ENCODE measurements around the gene ITSN2.

Gene ITSN2

DNA sequence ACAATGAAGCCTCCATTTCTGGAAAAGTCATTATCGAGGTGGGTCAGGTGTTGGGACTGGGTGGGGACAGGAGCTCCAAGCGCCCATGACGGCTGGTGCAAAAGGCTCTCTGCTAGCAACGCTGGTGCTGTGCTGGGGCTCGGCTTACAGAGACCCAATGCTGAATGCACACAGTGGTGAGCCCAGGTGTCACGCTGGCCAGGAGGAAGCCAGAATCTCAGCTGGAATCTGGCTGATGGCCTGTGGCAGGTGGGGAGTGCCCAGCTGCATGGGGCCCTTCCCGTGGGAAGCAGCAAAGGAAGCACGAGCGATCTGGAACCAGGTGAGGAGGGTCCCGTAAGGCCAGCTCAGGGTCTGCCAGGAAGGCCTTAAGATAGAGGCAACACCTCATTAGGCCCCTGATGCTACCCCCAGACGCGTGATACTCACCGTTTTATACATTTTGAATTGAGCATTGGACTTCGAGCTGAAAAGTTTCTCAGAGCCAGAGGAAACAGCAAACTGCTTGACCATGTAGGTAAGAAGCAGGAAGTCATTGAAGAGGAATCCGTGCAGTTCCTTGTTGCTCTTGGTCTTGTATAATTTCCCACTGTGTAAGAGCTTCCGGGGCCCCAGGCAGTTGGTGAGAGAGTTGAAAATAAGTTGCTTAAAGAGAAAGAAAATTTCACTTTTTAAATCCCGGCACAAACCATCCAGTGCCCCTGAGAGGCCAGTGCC lies 150.8 kb downstream of the ITSN2 start:
- no peak overlapping the region for H3K4me3 ChIP-seq (ENCODE audit: low read length in 2 of 2)
- H3K4me1 ChIP-seq (ENCODE audit: control insufficient read depth in 2 of 2, insufficient read depth in 2 of 2, low read length in 2 of 2): no peaks in the 10 kb centered on the region
- no peaks in the 10 kb centered on the region for H3K27me3 ChIP-seq (ENCODE audit: control insufficient read depth in 2 of 2, insufficient read depth in 2 of 2, low read length in 2 of 2)
- H3K9ac ChIP-seq (ENCODE audit: low read depth in 1 of 2, low read length in 2 of 2): no peak overlapping the region
- H3K9me3 ChIP-seq (ENCODE audit: control insufficient read depth in 2 of 2, low read length in 2 of 2): no peaks in the 10 kb centered on the region
- peaks cover 59 to 67% of the 10 kb centered on the region in 2 donors for H3K36me3 ChIP-seq (ENCODE audit: control insufficient read depth in 2 of 2, insufficient read depth in 2 of 2, low read length in 2 of 2)
- no peak overlapping the region for H3K27ac ChIP-seq (ENCODE audit: low read depth in 2 of 2, low read length in 2 of 2)

DNA sequence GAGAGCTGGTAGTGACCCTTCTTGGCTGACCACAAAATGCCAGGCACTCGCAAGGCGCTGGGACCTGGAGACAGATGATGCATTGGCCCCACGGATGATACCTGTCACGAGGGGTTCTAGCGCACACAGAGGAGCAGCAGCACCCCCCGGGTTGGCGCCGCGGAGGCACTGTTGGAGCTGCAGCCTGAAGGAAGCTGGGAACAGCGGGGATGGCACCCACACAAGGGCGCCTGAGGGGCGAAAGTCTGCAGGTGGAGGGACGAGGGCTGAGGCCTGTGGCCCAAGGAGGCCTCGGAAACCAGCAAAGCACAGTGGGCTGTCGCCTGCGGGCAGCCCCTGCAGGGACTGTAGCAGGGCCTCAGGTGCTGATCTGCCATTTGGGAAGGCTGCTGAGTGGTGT lies 151.8 kb downstream of the ITSN2 start:
- peaks cover 69 to 72% of the 10 kb centered on the region in 2 donors for H3K36me3 ChIP-seq (ENCODE audit: control insufficient read depth in 2 of 2, insufficient read depth in 2 of 2, low read length in 2 of 2)
- no peak overlapping the region for H3K27ac ChIP-seq (ENCODE audit: low read depth in 2 of 2, low read length in 2 of 2)
- no peaks in the 10 kb centered on the region for H3K4me1 ChIP-seq (ENCODE audit: control insufficient read depth in 2 of 2, insufficient read depth in 2 of 2, low read length in 2 of 2)
- H3K27me3 ChIP-seq (ENCODE audit: control insufficient read depth in 2 of 2, insufficient read depth in 2 of 2, low read length in 2 of 2): no peaks in the 10 kb centered on the region
- H3K9me3 ChIP-seq (ENCODE audit: control insufficient read depth in 2 of 2, low read length in 2 of 2): no peaks in the 10 kb centered on the region
- no peak overlapping the region for H3K4me3 ChIP-seq (ENCODE audit: low read length in 2 of 2)
- no peak overlapping the region for H3K9ac ChIP-seq (ENCODE audit: low read depth in 1 of 2, low read length in 2 of 2)

DNA sequence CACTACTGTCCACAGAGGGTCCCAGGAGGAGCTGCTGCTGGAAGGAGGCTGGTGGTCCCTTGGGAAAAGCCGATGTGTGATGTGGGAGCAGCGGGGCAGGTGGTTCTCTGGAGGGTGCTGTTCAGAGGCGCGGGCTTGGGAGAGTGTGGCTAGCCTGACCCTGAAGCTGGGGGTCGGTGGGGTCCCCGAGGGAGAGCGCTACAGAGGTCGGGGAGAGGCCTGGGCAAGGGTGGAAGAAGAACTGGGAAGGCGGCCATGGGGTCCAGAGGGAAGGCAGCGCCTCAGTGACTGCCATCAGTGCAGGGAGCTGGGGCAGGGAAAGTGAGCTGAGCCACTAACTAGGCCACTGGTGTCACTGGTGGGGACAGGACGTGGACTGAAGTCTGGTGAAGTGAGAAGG lies 153.0 kb downstream of the ITSN2 start:
- H3K9me3 ChIP-seq (ENCODE audit: control insufficient read depth in 2 of 2, low read length in 2 of 2): no peaks in the 10 kb centered on the region
- peaks cover 72 to 74% of the 10 kb centered on the region in 2 donors for H3K36me3 ChIP-seq (ENCODE audit: control insufficient read depth in 2 of 2, insufficient read depth in 2 of 2, low read length in 2 of 2)

DNA sequence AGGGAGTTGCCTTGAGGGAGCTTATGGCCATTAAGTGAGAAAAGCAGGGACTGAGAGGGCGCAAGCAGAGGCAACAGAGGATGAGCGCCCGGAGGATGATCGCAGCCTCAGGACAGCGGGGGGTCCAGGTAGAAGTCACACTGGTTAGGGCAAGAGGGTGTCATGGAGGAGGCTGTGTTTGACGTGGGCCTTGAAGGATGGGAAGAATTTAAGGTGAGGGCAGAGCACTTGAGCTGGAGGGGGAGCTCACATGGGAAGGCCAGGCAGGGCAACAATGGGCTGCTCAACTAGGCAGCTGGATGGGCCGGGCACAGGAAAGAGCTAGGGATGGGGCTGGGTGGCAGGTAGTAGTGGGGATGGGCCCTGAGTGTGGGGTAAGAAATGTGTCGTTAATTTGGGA lies 153.6 kb downstream of the ITSN2 start:
- no peaks in the 10 kb centered on the region for H3K27me3 ChIP-seq (ENCODE audit: control insufficient read depth in 2 of 2, insufficient read depth in 2 of 2, low read length in 2 of 2)
- H3K4me3 ChIP-seq (ENCODE audit: low read length in 2 of 2): no peak overlapping the region
- H3K9ac ChIP-seq (ENCODE audit: low read depth in 1 of 2, low read length in 2 of 2): no peak overlapping the region
- H3K27ac ChIP-seq (ENCODE audit: low read depth in 2 of 2, low read length in 2 of 2): no peak overlapping the region
- no peaks in the 10 kb centered on the region for H3K9me3 ChIP-seq (ENCODE audit: control insufficient read depth in 2 of 2, low read length in 2 of 2)
- H3K4me1 ChIP-seq (ENCODE audit: control insufficient read depth in 2 of 2, insufficient read depth in 2 of 2, low read length in 2 of 2): no peaks in the 10 kb centered on the region
- H3K36me3 ChIP-seq (ENCODE audit: control insufficient read depth in 2 of 2, insufficient read depth in 2 of 2, low read length in 2 of 2): peaks cover 65 to 68% of the 10 kb centered on the region in 2 donors

More for the DNA sequence above, 153.0 kb downstream of the ITSN2 start:
- Histone ChIP-seq H3K9ac (ENCODE audit: low read depth in 1 of 2, low read length in 2 of 2) (no peak overlapping the region), H3K4me3 (ENCODE audit: low read length in 2 of 2) (no peak overlapping the region), H3K4me1 (ENCODE audit: control insufficient read depth in 2 of 2, insufficient read depth in 2 of 2, low read length in 2 of 2) (no peaks in the 10 kb centered on the region), H3K27me3 (ENCODE audit: control insufficient read depth in 2 of 2, insufficient read depth in 2 of 2, low read length in 2 of 2) (no peaks in the 10 kb centered on the region), H3K27ac (ENCODE audit: low read depth in 2 of 2, low read length in 2 of 2) (no peak overlapping the region)

DNA sequence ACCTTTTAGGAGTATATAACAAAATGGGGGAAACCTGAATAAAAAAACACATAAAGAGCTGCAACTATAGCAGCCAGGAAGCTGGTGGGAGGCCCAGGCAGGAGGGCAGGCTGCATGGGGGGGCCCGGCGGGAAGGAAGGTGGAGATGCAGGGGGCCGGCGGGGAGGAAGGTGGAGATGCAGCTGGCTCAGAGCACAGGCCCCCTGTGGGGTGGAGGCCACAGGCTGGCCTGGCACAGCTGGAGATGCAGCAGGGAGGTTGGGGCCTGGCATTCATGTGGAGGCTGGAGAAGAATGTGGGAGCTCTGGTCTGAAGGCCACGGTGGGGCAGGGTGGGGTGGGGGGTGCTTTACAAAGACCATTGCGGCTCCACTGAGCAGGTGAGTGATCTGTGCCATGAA lies 154.1 kb downstream of the ITSN2 start:
- Histone ChIP-seq H3K4me1 (ENCODE audit: control insufficient read depth in 2 of 2, insufficient read depth in 2 of 2, low read length in 2 of 2) (no peaks in the 10 kb centered on the region), H3K27me3 (ENCODE audit: control insufficient read depth in 2 of 2, insufficient read depth in 2 of 2, low read length in 2 of 2) (no peaks in the 10 kb centered on the region), H3K36me3 (ENCODE audit: control insufficient read depth in 2 of 2, insufficient read depth in 2 of 2, low read length in 2 of 2) (peaks cover 60 to 64% of the 10 kb centered on the region in 2 donors)

DNA sequence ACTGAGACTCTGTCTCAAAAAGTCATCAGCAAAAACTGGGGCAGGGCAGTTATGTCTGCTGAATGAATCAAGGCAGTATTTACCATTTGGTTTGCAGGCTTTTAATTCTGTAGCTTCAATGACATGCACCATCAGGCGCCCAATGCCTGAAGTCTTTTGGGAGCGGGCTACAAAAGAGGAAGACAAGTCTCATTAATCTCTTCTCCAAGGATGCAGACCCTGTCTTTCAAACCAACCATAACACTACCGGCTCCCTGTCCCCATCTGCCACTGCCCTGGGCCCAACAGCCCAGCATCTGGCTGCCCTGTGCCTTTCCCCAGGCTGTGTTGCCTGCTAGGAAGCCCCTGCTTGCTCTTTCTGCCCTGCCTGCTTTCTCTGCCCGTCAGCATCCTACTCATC lies 155.2 kb downstream of the ITSN2 start:
- Histone ChIP-seq H3K4me1 (ENCODE audit: control insufficient read depth in 2 of 2, insufficient read depth in 2 of 2, low read length in 2 of 2) (no peaks in the 10 kb centered on the region), H3K36me3 (ENCODE audit: control insufficient read depth in 2 of 2, insufficient read depth in 2 of 2, low read length in 2 of 2) (peaks cover 52 to 56% of the 10 kb centered on the region in 2 donors), H3K4me3 (ENCODE audit: low read length in 2 of 2) (no peak overlapping the region), H3K9me3 (ENCODE audit: control insufficient read depth in 2 of 2, low read length in 2 of 2) (no peaks in the 10 kb centered on the region), H3K9ac (ENCODE audit: low read depth in 1 of 2, low read length in 2 of 2) (no peak overlapping the region), H3K27me3 (ENCODE audit: control insufficient read depth in 2 of 2, insufficient read depth in 2 of 2, low read length in 2 of 2) (no peaks in the 10 kb centered on the region), H3K27ac (ENCODE audit: low read depth in 2 of 2, low read length in 2 of 2) (no peak overlapping the region)

More for the DNA sequence above, 154.1 kb downstream of the ITSN2 start:
- no peaks in the 10 kb centered on the region for H3K9me3 ChIP-seq (ENCODE audit: control insufficient read depth in 2 of 2, low read length in 2 of 2)
- no peak overlapping the region for H3K27ac ChIP-seq (ENCODE audit: low read depth in 2 of 2, low read length in 2 of 2)
- no peak overlapping the region for H3K4me3 ChIP-seq (ENCODE audit: low read length in 2 of 2)
- H3K9ac ChIP-seq (ENCODE audit: low read depth in 1 of 2, low read length in 2 of 2): no peak overlapping the region

DNA sequence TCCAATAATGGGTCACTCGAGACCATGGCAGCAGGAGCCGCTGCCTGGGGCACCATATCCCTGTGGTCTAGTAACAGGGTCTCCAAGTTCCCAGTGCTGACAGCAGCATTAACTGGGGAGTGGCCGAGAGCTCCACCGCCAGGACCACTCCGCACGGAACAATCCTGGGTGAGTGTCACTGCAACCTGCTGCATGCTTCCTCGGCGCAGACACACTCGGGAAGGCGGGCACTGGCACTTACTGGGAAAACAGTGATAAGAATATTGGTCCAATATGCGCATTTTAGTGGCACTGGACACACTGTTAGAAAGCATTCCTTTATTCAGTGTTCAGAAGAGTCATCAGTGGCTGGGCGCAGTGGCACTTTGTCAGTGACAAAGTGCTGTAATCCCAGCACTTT lies 155.8 kb downstream of the ITSN2 start:
- Histone ChIP-seq H3K36me3 (ENCODE audit: control insufficient read depth in 2 of 2, insufficient read depth in 2 of 2, low read length in 2 of 2) (peaks cover 50 to 54% of the 10 kb centered on the region in 2 donors), H3K9ac (ENCODE audit: low read depth in 1 of 2, low read length in 2 of 2) (no peak overlapping the region), H3K4me1 (ENCODE audit: control insufficient read depth in 2 of 2, insufficient read depth in 2 of 2, low read length in 2 of 2) (no peaks in the 10 kb centered on the region), H3K27ac (ENCODE audit: low read depth in 2 of 2, low read length in 2 of 2) (no peak overlapping the region), H3K27me3 (ENCODE audit: control insufficient read depth in 2 of 2, insufficient read depth in 2 of 2, low read length in 2 of 2) (no peaks in the 10 kb centered on the region), H3K4me3 (ENCODE audit: low read length in 2 of 2) (no peak overlapping the region), H3K9me3 (ENCODE audit: control insufficient read depth in 2 of 2, low read length in 2 of 2) (no peaks in the 10 kb centered on the region)

DNA sequence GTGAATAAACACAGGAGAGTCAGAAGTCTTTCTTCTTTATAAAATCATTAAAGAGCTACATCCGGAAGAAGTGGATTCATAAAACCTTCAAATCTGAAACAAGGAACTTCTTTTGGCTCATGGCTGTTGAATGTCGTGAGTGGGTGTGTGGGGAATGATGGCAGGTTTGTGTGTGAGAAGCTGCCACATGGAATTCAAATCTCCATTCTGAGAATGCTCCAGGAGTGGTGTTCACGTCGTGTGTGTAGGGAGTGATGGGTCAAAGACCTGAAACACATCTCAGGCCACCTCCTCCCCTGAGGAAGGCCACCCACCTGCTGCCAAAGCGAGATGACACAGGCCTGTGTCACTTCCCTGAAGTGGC lies 156.6 kb downstream of the ITSN2 start:
- H3K36me3 ChIP-seq (ENCODE audit: control insufficient read depth in 2 of 2, insufficient read depth in 2 of 2, low read length in 2 of 2): peaks cover 43 to 47% of the 10 kb centered on the region in 2 donors
- no peak overlapping the region for H3K4me3 ChIP-seq (ENCODE audit: low read length in 2 of 2)
- H3K4me1 ChIP-seq (ENCODE audit: control insufficient read depth in 2 of 2, insufficient read depth in 2 of 2, low read length in 2 of 2): no peaks in the 10 kb centered on the region
- no peak overlapping the region for H3K27ac ChIP-seq (ENCODE audit: low read depth in 2 of 2, low read length in 2 of 2)
- H3K9me3 ChIP-seq (ENCODE audit: control insufficient read depth in 2 of 2, low read length in 2 of 2): no peaks in the 10 kb centered on the region
- no peaks in the 10 kb centered on the region for H3K27me3 ChIP-seq (ENCODE audit: control insufficient read depth in 2 of 2, insufficient read depth in 2 of 2, low read length in 2 of 2)
- H3K9ac ChIP-seq (ENCODE audit: low read depth in 1 of 2, low read length in 2 of 2): no peak overlapping the region

DNA sequence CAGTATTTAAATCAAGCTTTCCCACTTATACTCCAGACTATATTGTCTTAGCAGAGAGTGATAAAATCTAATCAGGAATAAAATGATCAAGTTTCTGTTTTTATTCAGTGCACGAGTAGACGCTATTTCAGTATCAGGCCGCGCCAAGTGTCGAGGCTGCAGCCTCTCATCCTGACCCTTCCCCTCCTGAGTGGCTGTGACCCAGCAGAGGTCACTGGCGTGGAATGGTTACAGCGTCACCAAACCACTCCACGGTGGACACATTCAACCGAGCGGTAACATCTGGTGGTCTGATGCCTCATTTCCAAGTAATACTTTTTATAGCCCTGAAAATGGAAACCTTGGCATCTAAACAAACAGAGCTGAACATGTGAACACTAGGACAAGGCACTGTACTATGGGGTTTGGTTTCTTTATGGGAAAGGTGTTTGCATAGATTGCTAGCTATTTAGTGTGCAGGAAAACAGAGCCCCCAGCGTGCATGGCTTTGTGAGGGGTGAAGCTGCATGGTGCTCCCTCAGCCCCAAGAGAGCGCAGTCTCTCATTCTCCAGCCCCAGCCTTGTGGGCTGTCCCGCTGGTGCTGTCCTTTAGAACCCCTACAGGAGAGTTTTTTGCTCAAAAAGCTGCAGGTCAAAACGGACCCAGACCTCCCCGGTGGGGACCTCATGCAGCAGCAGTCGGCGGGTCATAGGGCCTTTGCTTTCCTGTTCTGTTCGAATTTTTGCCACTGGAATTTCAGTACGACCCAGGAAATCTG lies 157.1 kb downstream of the ITSN2 start:
- Histone ChIP-seq H3K4me1 (ENCODE audit: control insufficient read depth in 2 of 2, insufficient read depth in 2 of 2, low read length in 2 of 2) (no peaks in the 10 kb centered on the region), H3K9ac (ENCODE audit: low read depth in 1 of 2, low read length in 2 of 2) (no peak overlapping the region), H3K27me3 (ENCODE audit: control insufficient read depth in 2 of 2, insufficient read depth in 2 of 2, low read length in 2 of 2) (no peaks in the 10 kb centered on the region), H3K27ac (ENCODE audit: low read depth in 2 of 2, low read length in 2 of 2) (no peak overlapping the region), H3K9me3 (ENCODE audit: control insufficient read depth in 2 of 2, low read length in 2 of 2) (no peaks in the 10 kb centered on the region), H3K36me3 (ENCODE audit: control insufficient read depth in 2 of 2, insufficient read depth in 2 of 2, low read length in 2 of 2) (peaks cover 37 to 41% of the 10 kb centered on the region in 2 donors), H3K4me3 (ENCODE audit: low read length in 2 of 2) (no peak overlapping the region)

DNA sequence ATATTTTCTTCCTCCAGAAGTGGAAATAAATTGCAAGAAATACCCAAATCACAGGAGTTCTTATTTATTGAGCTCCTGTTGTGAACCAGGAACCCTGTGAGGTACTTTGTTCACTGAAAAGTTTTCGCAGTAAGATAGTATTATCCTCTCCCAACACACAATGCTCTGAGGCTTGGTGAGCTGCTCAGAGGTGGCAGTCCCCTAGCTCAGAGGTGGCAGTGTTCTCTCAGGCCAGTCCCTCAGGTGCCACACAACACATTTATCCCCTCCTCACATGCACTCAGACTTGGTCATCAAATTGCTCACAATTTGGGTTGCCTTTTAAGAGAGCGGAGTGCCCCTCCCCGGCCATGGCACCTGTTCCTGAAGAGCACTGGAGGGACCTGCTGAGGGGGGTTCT lies 159.5 kb downstream of the ITSN2 start:
- Histone ChIP-seq H3K9me3 (ENCODE audit: control insufficient read depth in 2 of 2, low read length in 2 of 2) (no peaks in the 10 kb centered on the region), H3K36me3 (ENCODE audit: control insufficient read depth in 2 of 2, insufficient read depth in 2 of 2, low read length in 2 of 2) (peaks cover 24 to 28% of the 10 kb centered on the region in 2 donors), H3K4me3 (ENCODE audit: low read length in 2 of 2) (no peak overlapping the region), H3K27ac (ENCODE audit: low read depth in 2 of 2, low read length in 2 of 2) (no peak overlapping the region), H3K27me3 (ENCODE audit: control insufficient read depth in 2 of 2, insufficient read depth in 2 of 2, low read length in 2 of 2) (no peaks in the 10 kb centered on the region), H3K9ac (ENCODE audit: low read depth in 1 of 2, low read length in 2 of 2) (no peak overlapping the region), H3K4me1 (ENCODE audit: control insufficient read depth in 2 of 2, insufficient read depth in 2 of 2, low read length in 2 of 2) (no peaks in the 10 kb centered on the region)

All from mucosa of rectum (tissue), 2 donors.